Neural progenitor cell (in vitro differentiated cells): ENCODE measurements around the gene PRSS8. TPM values are rescaled to one million over a fixed set of nuclear protein-coding genes. Genes with fewer than 3 reads are reported as not detected.
A peak's percentile ranks its signal among the peaks of the same experiment; 100 is the strongest.
"Not testable (repeated sequence)": the region's sequence is repeated elsewhere in the genome, so short reads cannot be mapped to it uniquely, and the experiment has no call there.

Source experiments
- DNase-seq: peaks from one replicate; pipeline ENCODE4 v3.0.0-alpha.2; 2016; ENCODE audit warnings: low spot score
- H2AFZ ChIP-seq: fragments of 200-600 bp; sonication (generic); replicated peaks from 2 replicates; pipeline ENCODE4 v1.6.1; 2016; ENCODE audit warnings: antibody characterized with exemption
- H3F3A ChIP-seq: fragments of 200-600 bp; sonication (generic); 2 replicates; pipeline ENCODE4 v1.6.1; 2016; ENCODE audit warnings: antibody characterized with exemption, low read depth
- H3K27ac ChIP-seq: fragments of 200-600 bp; sonication (generic); 2 replicates; pipeline ENCODE4 v1.5.1; 2016; ENCODE audit warnings: mild to moderate bottlenecking
- H3K27me3 ChIP-seq: fragments of 200-600 bp; sonication (generic); 2 replicates; pipeline ENCODE4 v1.6.1; 2016; ENCODE audit warnings: mild to moderate bottlenecking, moderate library complexity
- H3K36me3 ChIP-seq: fragments of 200-600 bp; sonication (generic); 2 replicates; pipeline ENCODE4 v1.5.1; 2016
- H3K4me1 ChIP-seq: fragments of 200-600 bp; sonication (generic); 2 replicates; pipeline ENCODE4 v1.6.1; 2016; ENCODE audit warnings: mixed run types
- H3K4me2 ChIP-seq: fragments of 200-600 bp; sonication (generic); 2 replicates; pipeline ENCODE4 v1.6.1; 2016
- H3K4me3 ChIP-seq: fragments of 200-600 bp; sonication (generic); 2 replicates; pipeline ENCODE4 v1.5.1; 2016
- H3K79me2 ChIP-seq: fragments of 200-600 bp; sonication (generic); 2 replicates; pipeline ENCODE4 v1.6.1; 2016; ENCODE audit warnings: low read depth
- H3K9ac ChIP-seq: fragments of 200-600 bp; sonication (generic); 2 replicates; pipeline ENCODE4 v1.6.1; 2016
- H3K9me3 ChIP-seq: fragments of 200-600 bp; sonication (generic); 2 replicates; pipeline ENCODE4 v1.5.1; 2016; ENCODE audit warnings: low read depth
- H4K20me1 ChIP-seq: fragments of 200-600 bp; sonication (generic); 2 replicates; pipeline ENCODE4 v1.6.1; 2016; ENCODE audit warnings: low read depth
- H3K27ac Mint-ChIP-seq: 3 replicates; pipeline ENCODE4 v1.8.0; 2021; ENCODE audit warnings: mixed read lengths
- H3K27me3 Mint-ChIP-seq: 2 replicates; pipeline ENCODE4 v1.8.0; 2022; ENCODE audit warnings: low read depth, mild to moderate bottlenecking, inconsistent platforms, moderate library complexity, mixed read lengths; ENCODE audit not compliant: insufficient read depth
- H3K36me3 Mint-ChIP-seq: 3 replicates; pipeline ENCODE4 v1.8.0; 2021; ENCODE audit warnings: mixed read lengths
- H3K4me1 Mint-ChIP-seq: 3 replicates; pipeline ENCODE4 v1.8.0; 2021; ENCODE audit warnings: mixed read lengths
- H3K4me3 Mint-ChIP-seq: 3 replicates; pipeline ENCODE4 v1.8.0; 2021; ENCODE audit warnings: mild to moderate bottlenecking, moderate library complexity, mixed read lengths
- H3K9me3 Mint-ChIP-seq: 3 replicates; pipeline ENCODE4 v1.8.0; 2020; ENCODE audit warnings: mixed read lengths
- EZH2 ChIP-seq: fragments of 200-600 bp; sonication (generic); IDR thresholded peaks from 2 replicates; pipeline ENCODE4 v1.6.1; 2017; ENCODE audit warnings: antibody characterized with exemption, mild to moderate bottlenecking, moderate library complexity
- EZH2phosphoT487 ChIP-seq: fragments of 200-600 bp; sonication (generic); IDR thresholded peaks from 2 replicates; pipeline ENCODE4 v1.6.1; 2017; ENCODE audit warnings: antibody characterized with exemption
- total RNA-seq: library from RNA; depleted of rRNA; stranded (reverse); fragments of >200 nt; gene quantifications from 2 replicates; pipeline ENCODE4 v1.2.3, GENCODE V29; 2015; ENCODE audit warnings: low replicate concordance
- TF ChIP-seq, protein P1 (sequence below): fragments of 200-600 bp; sonication (generic); IDR thresholded peaks from 2 replicates; pipeline ENCODE4 v1.5.1; 2017; ENCODE audit warnings: antibody characterized with exemption, mild to moderate bottlenecking

The PRSS8 gene
- total RNA-seq, 1 donor from 2014 or later, result 2.7 TPM

DNA sequence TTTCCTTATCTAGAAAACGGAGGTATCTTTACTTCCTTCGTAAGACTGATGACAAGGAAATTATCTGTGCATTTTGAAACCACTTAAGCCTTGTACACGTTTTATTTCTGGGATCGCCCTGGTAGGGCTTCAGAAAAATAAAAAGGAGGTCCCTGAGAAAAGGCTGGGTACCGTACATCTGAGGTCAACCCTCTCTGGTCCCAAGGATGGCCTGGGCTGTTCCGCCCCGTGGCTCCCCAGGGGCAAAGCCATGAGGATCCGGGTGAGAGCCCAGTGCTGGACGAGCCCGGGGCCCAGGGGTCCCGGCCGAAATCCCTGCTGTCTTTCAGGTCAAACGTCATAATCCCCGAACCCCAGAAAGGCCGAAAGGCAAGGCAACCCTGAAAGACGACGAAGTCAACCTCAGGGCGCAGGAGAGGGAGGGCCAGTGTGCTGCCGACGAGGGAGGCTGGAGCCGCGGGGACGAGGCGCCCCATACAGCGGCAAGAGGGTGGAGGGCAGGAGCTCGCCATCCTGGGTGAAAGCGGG lies 43.8 kb upstream of the PRSS8 start:
- peaks cover 4% of the 10 kb centered on the region for H3K9me3 Mint-ChIP-seq
- Histone ChIP-seq H3F3A (peaks cover 38% of the 10 kb centered on the region), H3K9ac (peak overlapping the region; percentile 92), H3K4me1 (peaks cover 17% of the 10 kb centered on the region), H3K79me2 (peaks cover 52% of the 10 kb centered on the region), H2AFZ (peak overlapping the region; percentile 85), H3K36me3 (peaks cover 4% of the 10 kb centered on the region), H3K4me3 (peak overlapping the region; percentile 72), H3K27me3 (no peaks in the 10 kb centered on the region), H3K4me2 (peak overlapping the region; percentile 95), H4K20me1 (peaks cover 37% of the 10 kb centered on the region), H3K9me3 (no peaks in the 10 kb centered on the region), H3K27ac (peak overlapping the region; percentile 97)
- peaks cover 25% of the 10 kb centered on the region for H3K36me3 Mint-ChIP-seq
- TF ChIP-seq EZH2 (no peak), EZH2phosphoT487 (no peak)
- TF ChIP-seq, protein P1, sequence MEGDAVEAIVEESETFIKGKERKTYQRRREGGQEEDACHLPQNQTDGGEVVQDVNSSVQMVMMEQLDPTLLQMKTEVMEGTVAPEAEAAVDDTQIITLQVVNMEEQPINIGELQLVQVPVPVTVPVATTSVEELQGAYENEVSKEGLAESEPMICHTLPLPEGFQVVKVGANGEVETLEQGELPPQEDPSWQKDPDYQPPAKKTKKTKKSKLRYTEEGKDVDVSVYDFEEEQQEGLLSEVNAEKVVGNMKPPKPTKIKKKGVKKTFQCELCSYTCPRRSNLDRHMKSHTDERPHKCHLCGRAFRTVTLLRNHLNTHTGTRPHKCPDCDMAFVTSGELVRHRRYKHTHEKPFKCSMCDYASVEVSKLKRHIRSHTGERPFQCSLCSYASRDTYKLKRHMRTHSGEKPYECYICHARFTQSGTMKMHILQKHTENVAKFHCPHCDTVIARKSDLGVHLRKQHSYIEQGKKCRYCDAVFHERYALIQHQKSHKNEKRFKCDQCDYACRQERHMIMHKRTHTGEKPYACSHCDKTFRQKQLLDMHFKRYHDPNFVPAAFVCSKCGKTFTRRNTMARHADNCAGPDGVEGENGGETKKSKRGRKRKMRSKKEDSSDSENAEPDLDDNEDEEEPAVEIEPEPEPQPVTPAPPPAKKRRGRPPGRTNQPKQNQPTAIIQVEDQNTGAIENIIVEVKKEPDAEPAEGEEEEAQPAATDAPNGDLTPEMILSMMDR, result no peak
- peak overlapping the region; percentile 98 for H3K4me3 Mint-ChIP-seq
- peaks cover 16% of the 10 kb centered on the region for H3K27me3 Mint-ChIP-seq
- peak overlapping the region; percentile 87 for H3K27ac Mint-ChIP-seq
- DNase-seq, result no peak
- H3K4me1 Mint-ChIP-seq, result peaks cover 42% of the 10 kb centered on the region

DNA sequence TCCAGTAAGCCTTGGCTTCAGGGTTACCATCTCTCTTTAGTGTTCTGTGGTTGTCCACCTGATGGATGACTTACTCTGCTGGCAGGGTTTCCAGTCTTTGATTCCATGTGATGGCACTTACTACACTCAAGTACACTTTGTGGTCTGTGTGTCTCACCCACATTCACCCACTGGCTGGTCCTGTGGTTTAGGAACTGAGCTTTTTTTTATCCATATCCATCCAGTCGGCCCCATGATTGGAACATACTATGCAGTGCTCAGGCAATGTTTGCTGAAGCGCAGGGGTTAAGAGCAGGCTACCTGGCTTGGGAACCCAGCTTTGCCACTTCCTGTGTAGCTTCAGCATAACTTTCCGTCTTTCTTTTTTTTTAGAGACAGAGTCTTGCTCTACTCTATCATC lies 41.6 kb upstream of the PRSS8 start:
- Histone ChIP-seq H3K79me2 (peaks cover 30% of the 10 kb centered on the region), H3K9me3 (no peaks in the 10 kb centered on the region), H3K27ac (no peak overlapping the region), H3K9ac (no peak overlapping the region), H3K4me1 (peaks cover 4% of the 10 kb centered on the region), H3K36me3 (no peaks in the 10 kb centered on the region), H3F3A (peaks cover 25% of the 10 kb centered on the region), H2AFZ (no peak overlapping the region), H3K4me3 (no peak overlapping the region), H3K4me2 (no peak overlapping the region), H3K27me3 (no peaks in the 10 kb centered on the region), H4K20me1 (peaks cover 15% of the 10 kb centered on the region)
- DNase-seq, result no peak
- H3K9me3 Mint-ChIP-seq, result peaks cover 3% of the 10 kb centered on the region
- peaks cover 9% of the 10 kb centered on the region for H3K36me3 Mint-ChIP-seq
- peaks cover 8% of the 10 kb centered on the region for H3K27me3 Mint-ChIP-seq
- peak overlapping the region; percentile 30 for H3K4me3 Mint-ChIP-seq
- H3K4me1 Mint-ChIP-seq, result peaks cover 31% of the 10 kb centered on the region
- H3K27ac Mint-ChIP-seq, result no peak overlapping the region
- TF ChIP-seq, protein P1, result no peak
- TF ChIP-seq EZH2, result no peak
- TF ChIP-seq EZH2phosphoT487, result no peak

DNA sequence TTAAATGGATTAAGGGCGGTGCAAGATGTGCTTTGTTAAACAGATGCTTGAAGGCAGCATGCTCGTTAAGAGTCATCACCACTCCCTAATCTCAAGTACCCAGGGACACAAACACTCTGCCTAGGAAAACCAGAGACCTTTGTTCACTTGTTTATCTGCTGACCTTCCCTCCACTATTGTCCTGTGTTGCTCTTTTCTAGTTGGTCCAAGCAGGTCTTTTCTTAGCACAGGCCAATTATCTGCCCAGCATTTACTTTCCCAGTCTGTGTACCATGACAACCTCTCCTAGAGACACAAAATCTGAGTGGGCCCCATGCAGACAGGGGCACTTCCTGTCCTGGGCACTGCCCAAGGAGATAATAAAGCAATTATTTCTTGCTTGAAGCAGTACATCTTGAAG lies 34.5 kb upstream of the PRSS8 start:
- H3K9ac ChIP-seq, H3K9me3 ChIP-seq, H3K9me3 Mint-ChIP-seq, H3K79me2 ChIP-seq, H3F3A ChIP-seq, H3K27me3 Mint-ChIP-seq, H3K36me3 Mint-ChIP-seq, H3K4me3 ChIP-seq, H3K36me3 ChIP-seq, H3K4me1 ChIP-seq, H2AFZ ChIP-seq, H3K27ac ChIP-seq: not testable (repeated sequence)
- Mint-ChIP-seq H3K27ac (peak overlapping the region; percentile 95), H3K4me1 (peaks cover 35% of the 10 kb centered on the region), H3K4me3 (peak overlapping the region; percentile 52)
- Histone ChIP-seq H3K4me2 (peak overlapping the region; percentile 54), H3K27me3 (peaks cover 13% of the 10 kb centered on the region), H4K20me1 (peaks cover 14% of the 10 kb centered on the region)
- DNase-seq, result peak; percentile 52

DNA sequence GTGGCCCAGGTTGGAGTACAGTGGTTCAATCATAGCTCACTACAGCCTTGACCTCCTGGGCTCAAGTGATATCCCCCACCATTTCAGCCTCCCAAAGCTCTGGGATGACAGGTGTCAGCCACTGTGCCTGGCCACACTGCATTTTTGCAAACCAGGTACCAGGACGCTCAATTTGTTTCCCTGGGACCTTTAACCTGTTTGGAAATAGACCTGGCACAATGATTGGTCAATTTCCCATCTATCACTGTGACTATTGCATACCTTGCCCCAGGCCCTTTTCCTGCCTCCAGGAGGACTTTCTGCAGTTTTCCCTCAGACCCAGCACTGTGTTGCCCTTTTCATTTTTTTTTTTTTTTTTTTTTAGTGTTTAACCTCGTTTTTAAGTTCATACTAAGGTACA lies 33.3 kb upstream of the PRSS8 start:
- H3K27ac ChIP-seq, result no peak overlapping the region
- no peaks in the 10 kb centered on the region for H3K9me3 ChIP-seq
- DNase-seq, result no peak
- H3F3A ChIP-seq, result peaks cover 6% of the 10 kb centered on the region
- Mint-ChIP-seq H3K36me3 (no peaks in the 10 kb centered on the region), H3K4me3 (no peak overlapping the region), H3K27ac (peak overlapping the region; percentile 53), H3K9me3 (peaks cover 2% of the 10 kb centered on the region), H3K27me3 (peaks cover 5% of the 10 kb centered on the region), H3K4me1 (peaks cover 33% of the 10 kb centered on the region)
- no peak overlapping the region for H3K4me2 ChIP-seq
- peaks cover 14% of the 10 kb centered on the region for H4K20me1 ChIP-seq
- TF ChIP-seq EZH2phosphoT487 (no peak), EZH2 (no peak)
- TF ChIP-seq, protein P1, result no peak
- peaks cover 6% of the 10 kb centered on the region for H3K4me1 ChIP-seq
- H2AFZ ChIP-seq, result no peak overlapping the region
- H3K4me3 ChIP-seq, result no peak overlapping the region
- no peaks in the 10 kb centered on the region for H3K79me2 ChIP-seq
- no peaks in the 10 kb centered on the region for H3K36me3 ChIP-seq
- H3K9ac ChIP-seq, result no peak overlapping the region
- peaks cover 13% of the 10 kb centered on the region for H3K27me3 ChIP-seq
